Measurements from ENCODE around the gene STK26.
"Not testable (repeated sequence)": the region's sequence is repeated elsewhere in the genome, so short reads cannot be mapped to it uniquely, and the experiment has no call there.

The STK26 gene

DNA sequence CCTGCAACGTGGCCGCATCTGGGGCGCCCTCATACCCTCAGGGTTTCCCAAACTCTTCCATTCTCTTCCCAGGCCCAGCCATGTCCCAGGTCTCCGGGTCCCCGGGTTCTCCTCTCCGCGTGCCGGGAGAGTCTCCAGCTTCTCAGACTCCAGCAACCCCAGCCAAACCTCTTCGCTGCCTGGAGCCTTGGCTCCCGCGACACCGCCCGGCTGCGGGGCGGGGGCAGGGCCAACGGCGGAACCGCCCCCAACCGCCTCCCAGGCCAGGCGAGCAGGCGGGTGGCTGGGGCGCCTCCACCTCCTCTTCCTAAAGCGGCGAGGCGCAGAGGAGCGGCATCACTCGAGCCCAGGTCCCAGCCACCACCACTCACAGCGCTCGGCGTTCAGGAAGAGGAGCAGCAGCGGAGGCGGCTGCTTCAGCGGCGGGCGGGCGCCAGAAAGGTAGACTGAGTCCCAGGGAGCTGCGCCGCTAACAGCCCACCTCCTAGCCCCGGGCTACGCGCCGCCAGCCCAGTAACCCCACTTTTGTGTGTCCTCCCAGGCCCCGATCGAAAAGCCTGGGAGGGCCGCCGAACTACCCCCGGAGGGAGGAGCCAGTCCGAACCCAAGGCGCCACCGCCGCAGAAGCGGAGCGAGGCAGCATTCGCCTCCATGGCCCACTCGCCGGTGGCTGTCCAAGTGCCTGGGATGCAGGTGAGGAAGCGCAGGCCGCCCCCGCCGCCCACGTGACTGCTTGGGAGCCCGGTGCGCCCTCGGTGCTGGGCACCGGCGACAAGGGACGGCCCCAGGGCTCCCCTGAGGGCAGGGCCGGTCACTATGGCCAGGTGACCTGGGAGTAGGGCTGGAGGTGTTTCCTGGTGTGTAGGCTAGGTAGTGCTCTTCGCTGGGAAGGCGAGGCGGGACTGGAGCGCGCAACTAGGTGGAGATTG, at the start of gene STK26:
STK26 (plus strand) TSS at position 336 of the 929 bp plus-strand sequence; CDS start at position 652, 316 bp downstream.
- Histone ChIP-seq H3K9me3 (no peaks in the 10 kb centered on the region), H3K27me3 (ENCODE audit: low read depth) (no peaks in the 10 kb centered on the region), H3K4me3 (peak within 1 kb of the TSS; percentile 83), H3K36me3 (replicated peaks) (no peaks in the 10 kb centered on the region), H3K4me1 (peaks cover 20% of the 10 kb centered on the region)
- DNase-seq (ENCODE audit: low spot score in 2 of 2): peak; percentile 83 to 91
- in situ Hi-C loops (cut with MboI; ENCODE audit: low sequenced_read_pairs): no loop called here

- no peaks in the 10 kb centered on the region for H3K36me3 ChIP-seq (replicated peaks)
- no peaks in the 10 kb centered on the region for H3K4me1 ChIP-seq
Measured at GRCh38 chrX:131975851-131976250, 47.3 kb upstream of the STK26 start.

GRCh38 chrX:131977619-131978018, 45.5 kb upstream of the STK26 start:
- H3K36me3 ChIP-seq (replicated peaks): no peaks in the 10 kb centered on the region
- no peak for DNase-seq (ENCODE audit: low spot score in 2 of 2)
- no peaks in the 10 kb centered on the region for H3K9me3 ChIP-seq
- no peak overlapping the region for H3K4me3 ChIP-seq
- peaks cover 11% of the 10 kb centered on the region; the same call in 1 of the 2 replicates for H3K27me3 ChIP-seq (ENCODE audit: low read depth)
- in situ Hi-C loops (cut with MboI; ENCODE audit: low sequenced_read_pairs): no loop called here
- H3K4me1 ChIP-seq: no peaks in the 10 kb centered on the region

More at GRCh38 chrX:131975851-131976250, 47.3 kb upstream of the STK26 start:
- no peak overlapping the region for H3K4me3 ChIP-seq
- peak in 1 of 2 experiments; percentile 12 for DNase-seq (ENCODE audit: low spot score in 2 of 2)
- peaks cover 9% of the 10 kb centered on the region for H3K27me3 ChIP-seq (ENCODE audit: low read depth)
- in situ Hi-C loops (cut with MboI; ENCODE audit: low sequenced_read_pairs): no loop called here
- no peaks in the 10 kb centered on the region for H3K9me3 ChIP-seq

DNA sequence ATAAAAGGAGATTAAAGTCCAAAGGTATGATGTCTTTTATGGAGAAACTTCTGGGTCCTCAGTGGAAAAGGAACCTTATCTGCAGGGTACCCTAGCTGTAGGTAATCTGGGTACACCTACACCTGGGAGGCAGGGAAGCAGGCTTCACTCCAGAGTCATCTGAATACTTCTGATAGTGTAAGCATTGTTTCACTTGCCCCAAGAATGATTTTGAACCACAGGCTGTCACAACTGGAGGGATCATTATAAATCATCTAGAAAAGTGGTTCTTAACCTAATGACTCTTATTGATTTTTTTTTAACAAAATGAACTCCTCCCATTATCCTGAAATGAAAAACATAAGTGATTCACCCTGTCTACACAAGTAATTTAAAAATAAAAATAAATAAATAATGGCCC, 44.0 kb upstream of the STK26 start:
- Histone ChIP-seq H3K4me1 (no peaks in the 10 kb centered on the region), H3K9me3 (no peaks in the 10 kb centered on the region), H3K4me3 (no peak overlapping the region), H3K27me3 (ENCODE audit: low read depth) (peaks cover 13% of the 10 kb centered on the region), H3K36me3 (replicated peaks) (no peaks in the 10 kb centered on the region)
- in situ Hi-C loops (cut with MboI; ENCODE audit: low sequenced_read_pairs): no loop called here
- DNase-seq (ENCODE audit: low spot score in 2 of 2): no peak

DNA sequence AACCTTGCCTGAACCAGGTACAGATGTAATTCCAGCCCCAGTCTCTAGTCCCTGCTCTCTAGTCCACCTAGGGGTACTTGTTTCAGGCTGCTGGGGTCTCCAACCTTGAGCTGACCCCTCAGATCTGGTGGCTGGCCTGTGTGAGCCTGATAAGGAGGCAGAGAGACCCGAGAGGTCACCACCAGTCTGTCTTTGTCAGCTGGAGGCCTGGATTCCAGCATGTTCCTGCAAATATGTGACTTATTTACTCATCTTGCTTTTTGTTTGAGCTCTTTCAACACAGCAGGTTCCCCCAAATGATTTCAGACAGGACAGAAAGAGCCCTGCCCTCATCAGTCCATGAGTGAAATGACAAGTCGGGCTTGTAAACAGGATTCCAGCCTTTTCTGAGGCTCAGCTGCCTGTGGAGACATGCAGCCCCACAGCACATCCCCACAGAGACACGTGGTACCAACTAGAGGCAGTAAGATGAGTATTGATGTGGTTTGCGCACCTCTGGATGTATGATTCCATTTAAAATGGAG, 37.5 kb upstream of the STK26 start:
- Histone ChIP-seq H3K4me1 (no peaks in the 10 kb centered on the region), H3K36me3 (replicated peaks) (no peaks in the 10 kb centered on the region), H3K9me3 (no peaks in the 10 kb centered on the region), H3K4me3 (no peak overlapping the region), H3K27me3 (ENCODE audit: low read depth) (peaks cover 29% of the 10 kb centered on the region)
- no peak for DNase-seq (ENCODE audit: low spot score in 2 of 2)
- in situ Hi-C loops (cut with MboI; ENCODE audit: low sequenced_read_pairs): no loop called here

- Histone ChIP-seq H3K36me3 (replicated peaks) (no peaks in the 10 kb centered on the region), H3K27me3 (ENCODE audit: low read depth) (peaks cover 24% of the 10 kb centered on the region), H3K9me3 (no peaks in the 10 kb centered on the region), H3K4me3 (no peak overlapping the region), H3K4me1 (no peaks in the 10 kb centered on the region)
- in situ Hi-C loops (cut with MboI; ENCODE audit: low sequenced_read_pairs): no loop called here
- DNase-seq (ENCODE audit: low spot score in 2 of 2): no peak
Measured at GRCh38 chrX:131987252-131987651, 35.9 kb upstream of the STK26 start.

GRCh38 chrX:131988236-131988635, 34.9 kb upstream of the STK26 start:
- peaks cover 22% of the 10 kb centered on the region for H3K27me3 ChIP-seq (ENCODE audit: low read depth)
- H3K4me3 ChIP-seq: no peak overlapping the region
- no peaks in the 10 kb centered on the region for H3K36me3 ChIP-seq (replicated peaks)
- DNase-seq (ENCODE audit: low spot score in 2 of 2): no peak
- no peaks in the 10 kb centered on the region for H3K4me1 ChIP-seq
- H3K9me3 ChIP-seq: no peaks in the 10 kb centered on the region
- in situ Hi-C loops (cut with MboI; ENCODE audit: low sequenced_read_pairs): no loop called here

DNA sequence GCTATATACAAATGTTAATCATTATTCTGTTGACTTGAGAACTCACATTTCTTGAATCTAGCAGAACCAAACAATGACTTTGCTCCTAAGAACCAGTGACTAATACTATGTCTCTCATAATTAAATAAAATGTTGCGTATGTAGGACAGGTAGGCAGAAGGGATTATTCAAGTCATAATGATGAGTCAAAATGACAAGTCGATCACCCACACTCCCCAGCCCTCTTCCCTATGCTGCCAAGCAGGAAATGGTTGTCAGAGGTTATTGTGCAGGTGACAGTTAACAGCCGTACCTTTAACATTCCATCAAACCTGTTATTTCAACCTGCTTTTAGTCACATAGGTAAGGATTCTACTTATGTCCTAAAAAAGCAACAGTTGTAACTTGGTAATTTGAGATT, 22.0 kb upstream of the STK26 start:
- no peaks in the 10 kb centered on the region; the same call in 1 of the 2 replicates for H3K27me3 ChIP-seq (ENCODE audit: low read depth)
- in situ Hi-C loops (cut with MboI; ENCODE audit: low sequenced_read_pairs): no loop called here
- no peak overlapping the region for H3K4me3 ChIP-seq
- no peaks in the 10 kb centered on the region; the same call in 1 of the 2 replicates for H3K9me3 ChIP-seq
- no peaks in the 10 kb centered on the region for H3K4me1 ChIP-seq
- no peaks in the 10 kb centered on the region for H3K36me3 ChIP-seq (replicated peaks)
- no peak for DNase-seq (ENCODE audit: low spot score in 2 of 2)

- H3K4me1 ChIP-seq: no peaks in the 10 kb centered on the region
- H3K27me3 ChIP-seq (ENCODE audit: low read depth): peaks cover 7% of the 10 kb centered on the region; the same call in 1 of the 2 replicates
- in situ Hi-C loops (cut with MboI; ENCODE audit: low sequenced_read_pairs): no loop called here
- H3K9me3 ChIP-seq: no peaks in the 10 kb centered on the region; the same call in 1 of the 2 replicates
- no peak overlapping the region for H3K4me3 ChIP-seq
- no peaks in the 10 kb centered on the region for H3K36me3 ChIP-seq (replicated peaks)
- DNase-seq (ENCODE audit: low spot score in 2 of 2): no peak
Measured at GRCh38 chrX:132004728-132005127, 18.4 kb upstream of the STK26 start.

- Histone ChIP-seq H3K36me3 (replicated peaks) (no peaks in the 10 kb centered on the region), H3K9me3 (no peaks in the 10 kb centered on the region), H3K4me1 (no peaks in the 10 kb centered on the region), H3K27me3 (ENCODE audit: low read depth) (peaks cover 7% of the 10 kb centered on the region; the same call in 1 of the 2 replicates), H3K4me3 (no peak overlapping the region)
- in situ Hi-C loops (cut with MboI; ENCODE audit: low sequenced_read_pairs): no loop called here
- no peak for DNase-seq (ENCODE audit: low spot score in 2 of 2)
Measured at GRCh38 chrX:132009350-132009749, 13.8 kb upstream of the STK26 start.

DNA sequence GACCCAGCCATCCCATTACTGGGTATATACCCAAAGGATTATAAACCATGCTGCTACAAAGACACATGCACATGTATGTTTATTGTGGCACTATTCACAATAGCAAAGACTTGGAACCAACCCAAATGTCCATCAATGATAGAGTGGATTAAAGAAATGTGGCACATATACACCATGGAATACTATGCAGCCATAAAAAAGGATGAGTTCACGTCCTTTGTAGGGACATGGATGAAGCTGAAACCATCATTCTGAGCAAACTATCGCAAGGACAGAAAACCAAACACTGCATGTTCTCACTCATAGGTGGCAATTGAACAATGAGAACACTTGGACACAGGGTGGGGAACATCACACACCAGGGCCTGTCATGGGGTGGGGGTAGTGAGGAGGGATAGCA, 12.9 kb upstream of the STK26 start:
- DNase-seq (ENCODE audit: low spot score in 2 of 2); H3K4me1 ChIP-seq; H3K27me3 ChIP-seq (ENCODE audit: low read depth); H3K36me3 ChIP-seq (replicated peaks); H3K4me3 ChIP-seq; in situ Hi-C loops (cut with MboI; ENCODE audit: low sequenced_read_pairs); H3K9me3 ChIP-seq: not testable (repeated sequence)

GRCh38 chrX:132015875-132016274, 7.2 kb upstream of the STK26 start:
- H3K27me3 ChIP-seq (ENCODE audit: low read depth): no peaks in the 10 kb centered on the region
- H3K4me1 ChIP-seq: peaks cover 15% of the 10 kb centered on the region
- in situ Hi-C loops (cut with MboI; ENCODE audit: low sequenced_read_pairs): no loop called here
- no peaks in the 10 kb centered on the region for H3K36me3 ChIP-seq (replicated peaks)
- H3K4me3 ChIP-seq: no peak overlapping the region
- H3K9me3 ChIP-seq: no peaks in the 10 kb centered on the region
- no peak for DNase-seq (ENCODE audit: low spot score in 2 of 2)

- in situ Hi-C loops (cut with MboI; ENCODE audit: low sequenced_read_pairs): no loop called here
- Histone ChIP-seq H3K4me3 (no peak overlapping the region), H3K9me3 (no peaks in the 10 kb centered on the region)
Measured at GRCh38 chrX:132016628-132017430, 6.3 kb upstream of the STK26 start.

More at GRCh38 chrX:132016628-132017430, 6.3 kb upstream of the STK26 start:
- Histone ChIP-seq H3K27me3 (ENCODE audit: low read depth) (no peaks in the 10 kb centered on the region), H3K4me1 (peaks cover 15% of the 10 kb centered on the region), H3K36me3 (replicated peaks) (no peaks in the 10 kb centered on the region)
- no peak for DNase-seq (ENCODE audit: low spot score in 2 of 2)
